Endothelial cell of umbilical vein (primary cell): Measurements from ENCODE around the gene ERFL. TPM values are rescaled to one million over a fixed set of nuclear protein-coding genes. Genes with fewer than 3 reads are reported as not detected.

Experiments used
- BruUV-seq: library from RNA; stranded (reverse); fragments of 400-500 nt; replicated peaks from 2 replicates; lab custom pipeline; 2021; lab: Mats Ljungman, UMichigan
- CTCF ChIA-PET: fragments of 300-600, 350-600 bp; sonication (Branson Sonifier 250); formaldehyde crosslinking; loops from one replicate; lab custom pipeline; 2021; ENCODE audit warnings: antibody characterized with exemption, inconsistent platforms; lab: Charles Lee
- POLR2A ChIA-PET: fragments of 300-600, 350-600 bp; sonication (Branson Sonifier 250); formaldehyde crosslinking; loops from one replicate; lab custom pipeline; 2021; ENCODE audit warnings: antibody characterized with exemption, inconsistent platforms; lab: Charles Lee
- DNase-seq: peaks from one replicate; pipeline ENCODE4 v3.0.0-alpha.2; 2011; ENCODE audit warnings: low read depth, low spot score
- FAIRE-seq: peaks from 2 replicates; lab custom pipeline; 2011; peaks lifted over from hg19 to GRCh38; lab: Jason Lieb, UNC
- H2AFZ ChIP-seq: 2 replicates; pipeline ENCODE4 v1.6.0; 2012; ENCODE audit warnings: low read depth, low read length, control low read depth, inconsistent platforms
- H3K27ac ChIP-seq: 2 replicates; pipeline ENCODE4 v1.5.1; 2011; ENCODE audit warnings: low read depth, mild to moderate bottlenecking, control low read depth, low read length, moderate library complexity; ENCODE audit not compliant: insufficient read depth
- H3K27me3 ChIP-seq, 2 experiments: 2 replicates each; pipeline versions ENCODE4 v1.6.0 to v1.6.1; 2011; ENCODE audit warnings: low read length in 2 of 2, mixed read lengths in 1 of 2; ENCODE audit not compliant: control insufficient read depth in 2 of 2, insufficient read depth in 2 of 2
- H3K36me3 ChIP-seq, 2 experiments: 2 replicates in 1 of 2; 3 replicates in 1 of 2; pipeline ENCODE4 v1.5.1; 2011; ENCODE audit warnings: low read length in 2 of 2, mild to moderate bottlenecking in 1 of 2, moderate library complexity in 1 of 2; ENCODE audit not compliant: control insufficient read depth in 2 of 2, insufficient read depth in 2 of 2; ENCODE audit errors: extremely low read depth in 1 of 2
- H3K4me1 ChIP-seq: 3 replicates; pipeline ENCODE4 v1.5.1; 2011; ENCODE audit warnings: mild to moderate bottlenecking, low read length; ENCODE audit not compliant: control insufficient read depth, insufficient read depth; ENCODE audit errors: extremely low read depth
- H3K4me2 ChIP-seq: 2 replicates; pipeline ENCODE4 v1.6.1; 2011; ENCODE audit warnings: low read length, control low read depth, mixed read lengths; ENCODE audit not compliant: insufficient read depth
- H3K4me3 ChIP-seq, 3 experiments: fragments of 200-600 bp in 1 of 3; sonication (generic), shearing (Covaris generic) in 1 of 3; replicated peaks in 1 of 3; 2 replicates each; pipeline ENCODE4 v1.5.1; 2011 to 2016; ENCODE audit warnings: control low read depth in 3 of 3, low read length in 3 of 3, mild to moderate bottlenecking in 2 of 3, inconsistent platforms in 1 of 3, low read depth in 1 of 3, moderate library complexity in 1 of 3; ENCODE audit not compliant: insufficient read depth in 1 of 3
- H3K79me2 ChIP-seq: 2 replicates; pipeline ENCODE4 v1.6.0; 2012; ENCODE audit warnings: low read length, inconsistent platforms; ENCODE audit not compliant: control insufficient read depth, insufficient read depth
- H3K9ac ChIP-seq: replicated peaks from 2 replicates; pipeline ENCODE3; 2011; ENCODE audit warnings: low read length, control low read depth; ENCODE audit not compliant: insufficient read depth; ENCODE audit errors: extremely low read depth
- H3K9me1 ChIP-seq: replicated peaks from 3 replicates; pipeline ENCODE4 v1.6.0; 2011; ENCODE audit warnings: mild to moderate bottlenecking, low read length; ENCODE audit not compliant: control insufficient read depth, insufficient read depth; ENCODE audit errors: extremely low read depth
- H3K9me3 ChIP-seq: replicated peaks from 2 replicates; pipeline ENCODE4 v1.5.1; 2012; ENCODE audit warnings: low read length, inconsistent platforms; ENCODE audit not compliant: control insufficient read depth, insufficient read depth
- H4K20me1 ChIP-seq: replicated peaks from 2 replicates; pipeline ENCODE3; 2011; ENCODE audit warnings: mild to moderate bottlenecking, low read length; ENCODE audit not compliant: control insufficient read depth, insufficient read depth; ENCODE audit errors: extremely low read depth
- EZH2 ChIP-seq: IDR thresholded peaks from 2 replicates; pipeline ENCODE4 v1.6.1; 2012; ENCODE audit warnings: borderline replicate concordance, low read depth, mild to moderate bottlenecking, moderate library complexity, low read length, inconsistent platforms; ENCODE audit not compliant: severe bottlenecking
- FOS ChIP-seq: IDR thresholded peaks from 2 replicates; pipeline ENCODE4 v1.6.1; 2011; ENCODE audit warnings: mild to moderate bottlenecking, low read length, moderate library complexity, borderline replicate concordance; ENCODE audit not compliant: insufficient read depth
- GATA2 ChIP-seq: IDR thresholded peaks from 2 replicates; pipeline ENCODE4 v1.7.0; 2011; ENCODE audit warnings: low read depth, mild to moderate bottlenecking, moderate library complexity, mixed read lengths, low read length; ENCODE audit not compliant: insufficient read length, insufficient read depth
- JUN ChIP-seq: IDR thresholded peaks from 2 replicates; pipeline ENCODE4 v1.6.1; 2011; ENCODE audit warnings: borderline replicate concordance, low read depth; ENCODE audit not compliant: insufficient read length, insufficient read depth
- MYC ChIP-seq: IDR thresholded peaks from one replicate; pipeline ENCODE4 v1.6.1; 2011; ENCODE audit warnings: mild to moderate bottlenecking, low read depth, low read length
- POLR2A ChIP-seq: IDR thresholded peaks from 2 replicates; pipeline ENCODE4 v1.6.1; 2012; ENCODE audit warnings: low read depth, mild to moderate bottlenecking, control low read depth, low read length
- POLR2AphosphoS5 ChIP-seq: IDR thresholded peaks from 2 replicates; pipeline ENCODE4 v1.6.1; 2012; ENCODE audit warnings: low read depth, mild to moderate bottlenecking, control low read depth, low read length, moderate library complexity; ENCODE audit not compliant: insufficient read depth
- dilution Hi-C: fragments of 300-500 bp; cut with MboI; formaldehyde crosslinking; loops from one replicate; pipeline ENCODE4 v1.15.0; 2019; ENCODE audit warnings: low sequenced_read_pairs; ENCODE audit not compliant: extremely low pct_ligation_motif_present
- intact Hi-C: fragments of 100-400 bp; cut with micrococcal nuclease; formaldehyde crosslinking; loops from one replicate; pipeline ENCODE4 v1.10.0; 2022
- polyA plus RNA-seq, 4 experiments: library from polyadenylated mRNA; depleted of rRNA in 3 of 4; stranded (reverse) in 3 of 4; unstranded in 1 of 4; fragments of >200 nt; gene quantifications; 2 replicates each; pipeline versions ENCODE4 v1.2.1 to v1.2.3, GENCODE V29; 2011 to 2012; ENCODE audit warnings: missing spikeins in 1 of 4
- total RNA-seq: library from RNA; stranded (reverse); gene quantifications from 2 replicates; pipeline ENCODE4 v1.2.3, GENCODE V29; 2021

The ERFL gene
- total and polyA plus RNA-seq, 2 donors (not counting 3 experiments of a cell fraction or from before 2014, with no cell fraction given) = not detected

DNA sequence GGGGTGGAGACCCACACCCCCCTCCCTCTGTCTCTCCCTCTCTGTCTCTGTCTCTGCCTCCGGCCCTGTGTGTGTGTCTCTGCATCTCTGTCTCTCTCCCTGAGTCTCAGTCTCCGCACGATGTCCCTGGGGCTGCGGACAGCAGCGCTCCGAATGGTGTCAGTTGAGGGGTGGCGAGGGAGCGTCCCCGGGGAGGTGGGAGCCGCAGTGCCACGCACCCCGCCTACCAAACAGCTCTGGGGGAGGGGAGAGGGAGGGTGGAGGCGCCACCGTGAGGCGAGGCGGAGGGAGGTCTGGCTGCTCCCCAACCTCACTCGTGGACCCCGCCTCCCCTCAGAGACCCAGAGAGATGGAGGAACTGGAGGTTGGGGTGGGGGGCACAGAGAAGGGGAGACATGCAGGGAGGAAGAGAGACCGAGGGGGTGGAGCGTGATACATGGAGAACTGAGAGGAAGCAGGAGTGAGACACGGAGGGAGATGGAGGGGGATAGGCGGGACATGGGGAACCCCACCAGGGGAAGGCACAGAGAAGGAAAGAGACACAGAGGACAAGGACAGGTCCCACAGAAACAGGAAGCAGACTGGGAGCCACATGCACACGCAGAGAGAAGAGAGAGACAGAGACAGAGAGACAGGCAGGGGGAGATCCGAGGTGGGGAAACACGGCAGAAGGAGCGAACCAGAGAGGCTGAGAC is 7.2 kb downstream of the ERFL start:
- CTCF ChIA-PET = interaction anchor here (1.0 kb wide), 1 partner anchor 12 kb away, joined by 3 read pairs; no protein-coding TSS in a partner anchor
- Histone ChIP-seq H3K9me3 (no peaks in the 10 kb centered on the region), H3K27ac (no peak overlapping the region), H2AFZ (no peak overlapping the region), H3K27me3 (peaks cover 48 to 53% of the 10 kb centered on the region in 2 experiments), H3K9ac (no peak overlapping the region), H3K4me3 (no peak overlapping the region), H3K36me3 (no peaks in the 10 kb centered on the region), H3K4me2 (no peak overlapping the region), H3K79me2 (no peaks in the 10 kb centered on the region), H3K4me1 (no peaks in the 10 kb centered on the region), H4K20me1 (no peaks in the 10 kb centered on the region), H3K9me1 (no peaks in the 10 kb centered on the region)
- no TSS peak for BruUV-seq
- dilution Hi-C loops = no loop called here
- POLR2A ChIA-PET = no interaction called here
- intact Hi-C loops = no loop called here
- FAIRE-seq (no peak), DNase-seq (no peak)
- peak; percentile 54 for TF ChIP-seq EZH2
- no peak for TF ChIP-seq FOS
- TF ChIP-seq POLR2AphosphoS5 = no peak
- TF ChIP-seq JUN = no peak
- TF ChIP-seq POLR2A = no peak
- TF ChIP-seq GATA2 = no peak
- no peak for TF ChIP-seq MYC
